ENCODE data around the gene UCK2.

UCK2 gene

DNA sequence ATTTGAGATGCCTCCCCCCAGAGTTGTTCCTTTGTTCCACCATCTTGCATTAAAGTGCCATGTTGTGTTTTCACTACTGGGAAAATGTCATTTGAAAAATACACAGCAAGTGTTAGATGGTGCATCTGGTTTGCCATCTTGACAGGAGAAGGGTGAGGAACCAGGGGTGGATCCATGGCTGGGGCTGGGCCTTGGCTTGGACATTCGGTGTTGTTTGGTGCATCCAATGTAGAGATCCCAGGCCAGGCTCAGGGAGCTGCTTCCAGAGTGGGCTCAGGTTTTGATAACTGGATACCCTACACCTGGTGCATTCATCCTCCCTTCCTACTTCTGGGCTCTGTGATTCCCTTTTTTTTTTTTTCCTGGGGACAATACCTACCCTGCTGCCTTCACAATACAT is 103.5 kb downstream of the UCK2 start:
- Histone ChIP-seq H3K4me3 (ENCODE audit: low read length) (no peak overlapping the region), H3K27me3 (replicated peaks; ENCODE audit: insufficient read depth, low read length) (no peaks in the 10 kb centered on the region), H3K27ac (ENCODE audit: low read length) (no peak overlapping the region), H2AFZ (ENCODE audit: low read length) (no peak overlapping the region), H3F3A (ENCODE audit: insufficient read depth, low read length) (no peaks in the 10 kb centered on the region), H3K36me3 (replicated peaks; ENCODE audit: insufficient read depth, low read length) (no peaks in the 10 kb centered on the region), H3K4me1 (ENCODE audit: low read length) (peaks cover 11% of the 10 kb centered on the region; the same call in 1 of the 2 replicates), H3K9me3 (replicated peaks; ENCODE audit: insufficient read depth, low read length) (no peaks in the 10 kb centered on the region), H3K9ac (ENCODE audit: low read length) (no peak overlapping the region), H3K4me2 (ENCODE audit: low read depth, low read length) (no peak overlapping the region), H4K20me1 (ENCODE audit: insufficient read depth, low read length) (no peaks in the 10 kb centered on the region), H3K79me2 (ENCODE audit: low read length) (no peaks in the 10 kb centered on the region), H3K9me2 (replicated peaks; ENCODE audit: insufficient read depth, low read length) (no peaks in the 10 kb centered on the region)
- TF ChIP-seq, protein P1, sequence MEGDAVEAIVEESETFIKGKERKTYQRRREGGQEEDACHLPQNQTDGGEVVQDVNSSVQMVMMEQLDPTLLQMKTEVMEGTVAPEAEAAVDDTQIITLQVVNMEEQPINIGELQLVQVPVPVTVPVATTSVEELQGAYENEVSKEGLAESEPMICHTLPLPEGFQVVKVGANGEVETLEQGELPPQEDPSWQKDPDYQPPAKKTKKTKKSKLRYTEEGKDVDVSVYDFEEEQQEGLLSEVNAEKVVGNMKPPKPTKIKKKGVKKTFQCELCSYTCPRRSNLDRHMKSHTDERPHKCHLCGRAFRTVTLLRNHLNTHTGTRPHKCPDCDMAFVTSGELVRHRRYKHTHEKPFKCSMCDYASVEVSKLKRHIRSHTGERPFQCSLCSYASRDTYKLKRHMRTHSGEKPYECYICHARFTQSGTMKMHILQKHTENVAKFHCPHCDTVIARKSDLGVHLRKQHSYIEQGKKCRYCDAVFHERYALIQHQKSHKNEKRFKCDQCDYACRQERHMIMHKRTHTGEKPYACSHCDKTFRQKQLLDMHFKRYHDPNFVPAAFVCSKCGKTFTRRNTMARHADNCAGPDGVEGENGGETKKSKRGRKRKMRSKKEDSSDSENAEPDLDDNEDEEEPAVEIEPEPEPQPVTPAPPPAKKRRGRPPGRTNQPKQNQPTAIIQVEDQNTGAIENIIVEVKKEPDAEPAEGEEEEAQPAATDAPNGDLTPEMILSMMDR (IDR thresholded peaks at IDR 0.05; ENCODE audit: low read length): no peak
- TF ChIP-seq EZH2phosphoT487 (IDR thresholded peaks at IDR 0.05; ENCODE audit: low read length): no peak
- no peak for TF ChIP-seq EZH2 (optimal IDR thresholded peaks at IDR 0.05; ENCODE audit: low read depth, low read length)
- no peak for DNase-seq

DNA sequence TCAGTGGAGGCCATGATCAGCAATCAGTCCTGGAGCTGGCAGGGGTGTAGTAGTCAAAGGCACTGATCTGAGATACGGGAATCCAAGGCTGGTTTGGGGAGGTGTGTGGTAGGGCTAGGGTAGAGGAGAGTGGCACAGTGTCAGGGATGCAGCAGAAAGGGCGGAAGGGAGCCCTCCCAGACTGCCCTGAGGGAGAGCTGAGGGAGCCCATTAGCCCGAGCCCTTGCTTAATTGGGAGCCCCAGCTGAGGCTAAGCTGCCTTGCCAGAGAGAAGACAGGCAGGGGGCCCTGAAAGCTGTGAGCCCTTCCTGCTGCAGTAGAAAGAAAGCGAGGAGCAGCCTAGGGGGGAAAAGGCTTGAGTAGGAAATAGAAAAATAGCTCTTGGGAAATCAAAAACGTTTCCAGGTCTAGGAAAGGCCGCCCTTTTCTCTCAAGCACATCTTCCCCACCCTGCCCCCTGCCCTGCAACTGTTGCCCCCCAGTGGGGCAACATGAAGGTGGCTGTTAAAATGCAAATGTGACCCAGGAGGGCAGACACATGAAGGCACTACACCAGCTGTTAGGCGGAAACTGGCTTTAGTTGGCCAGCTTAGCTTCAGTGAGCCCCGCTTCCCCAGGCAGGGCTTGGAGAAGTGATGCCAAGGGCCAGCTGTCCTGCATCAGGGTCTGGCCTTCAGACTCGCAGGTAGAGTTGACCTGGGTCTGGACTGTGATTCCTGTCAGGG is 106.2 kb downstream of the UCK2 start:
- H3K27me3 ChIP-seq (replicated peaks; ENCODE audit: insufficient read depth, low read length): no peaks in the 10 kb centered on the region
- H3K4me1 ChIP-seq (ENCODE audit: low read length): no peaks in the 10 kb centered on the region
- TF ChIP-seq EZH2phosphoT487 (IDR thresholded peaks at IDR 0.05; ENCODE audit: low read length) (no peak), EZH2 (optimal IDR thresholded peaks at IDR 0.05; ENCODE audit: low read depth, low read length) (no peak)
- TF ChIP-seq, protein P1 (IDR thresholded peaks at IDR 0.05; ENCODE audit: low read length): no peak
- H3K4me3 ChIP-seq (ENCODE audit: low read length): no peak overlapping the region
- H4K20me1 ChIP-seq (ENCODE audit: insufficient read depth, low read length): no peaks in the 10 kb centered on the region
- DNase-seq: no peak
- no peaks in the 10 kb centered on the region for H3F3A ChIP-seq (ENCODE audit: insufficient read depth, low read length)
- H3K9me3 ChIP-seq (replicated peaks; ENCODE audit: insufficient read depth, low read length): no peaks in the 10 kb centered on the region
- H3K36me3 ChIP-seq (replicated peaks; ENCODE audit: insufficient read depth, low read length): no peaks in the 10 kb centered on the region
- H3K9ac ChIP-seq (ENCODE audit: low read length): no peak overlapping the region
- no peaks in the 10 kb centered on the region for H3K79me2 ChIP-seq (ENCODE audit: low read length)
- no peaks in the 10 kb centered on the region for H3K9me2 ChIP-seq (replicated peaks; ENCODE audit: insufficient read depth, low read length)
- no peak overlapping the region for H3K4me2 ChIP-seq (ENCODE audit: low read depth, low read length)
- H3K27ac ChIP-seq (ENCODE audit: low read length): no peak overlapping the region
- no peak overlapping the region for H2AFZ ChIP-seq (ENCODE audit: low read length)

DNA sequence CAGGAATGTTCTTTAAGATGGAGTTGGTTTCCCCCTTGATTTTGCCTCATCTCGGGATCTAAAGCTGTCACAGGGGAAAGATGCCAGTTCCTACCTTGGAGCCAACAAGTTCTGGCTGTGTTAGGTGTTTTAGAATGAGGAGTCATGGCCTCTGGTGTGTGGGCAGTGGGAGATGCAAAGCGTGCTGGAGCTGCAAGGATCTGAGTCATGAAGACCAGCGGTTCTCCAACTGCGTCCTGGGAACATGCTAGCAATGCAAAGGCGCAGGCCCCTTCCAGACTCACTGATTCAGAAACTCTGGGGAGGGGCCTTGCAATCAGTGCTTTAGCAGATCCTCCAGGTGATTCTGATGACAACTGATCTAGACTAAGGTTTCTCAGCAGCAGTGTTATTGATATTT is 109.1 kb downstream of the UCK2 start:
- H3K9me3 ChIP-seq (replicated peaks; ENCODE audit: insufficient read depth, low read length): no peaks in the 10 kb centered on the region
- H3K27me3 ChIP-seq (replicated peaks; ENCODE audit: insufficient read depth, low read length): no peaks in the 10 kb centered on the region
- TF ChIP-seq EZH2phosphoT487 (IDR thresholded peaks at IDR 0.05; ENCODE audit: low read length) (no peak), EZH2 (optimal IDR thresholded peaks at IDR 0.05; ENCODE audit: low read depth, low read length) (no peak)
- TF ChIP-seq, protein P1 (IDR thresholded peaks at IDR 0.05; ENCODE audit: low read length): no peak
- DNase-seq: no peak
- no peaks in the 10 kb centered on the region for H3K9me2 ChIP-seq (replicated peaks; ENCODE audit: insufficient read depth, low read length)
- no peaks in the 10 kb centered on the region for H4K20me1 ChIP-seq (ENCODE audit: insufficient read depth, low read length)
- no peak overlapping the region for H3K9ac ChIP-seq (ENCODE audit: low read length)
- no peak overlapping the region for H3K4me2 ChIP-seq (ENCODE audit: low read depth, low read length)
- H3K36me3 ChIP-seq (replicated peaks; ENCODE audit: insufficient read depth, low read length): no peaks in the 10 kb centered on the region
- H3K4me1 ChIP-seq (ENCODE audit: low read length): no peaks in the 10 kb centered on the region
- no peaks in the 10 kb centered on the region for H3F3A ChIP-seq (ENCODE audit: insufficient read depth, low read length)
- no peak overlapping the region for H3K4me3 ChIP-seq (ENCODE audit: low read length)
- no peak overlapping the region for H2AFZ ChIP-seq (ENCODE audit: low read length)
- no peaks in the 10 kb centered on the region for H3K79me2 ChIP-seq (ENCODE audit: low read length)
- H3K27ac ChIP-seq (ENCODE audit: low read length): no peak overlapping the region

All from MM.1S (cell line).